DMS153 (cell line): ENCODE data around the gene SPOCD1.

Experiments
- DNase-seq: peaks from one replicate; lab custom pipeline; 2025; lab: John Stamatoyannopoulos, UW

The SPOCD1 gene

GRCh38 chr1:31771891-31772668 is 43.7 kb downstream of the SPOCD1 start:
- no peak for DNase-seq

GRCh38 chr1:31769720-31770390 is 46.0 kb downstream of the SPOCD1 start:
- DNase-seq, result peak; percentile 80

DNA sequence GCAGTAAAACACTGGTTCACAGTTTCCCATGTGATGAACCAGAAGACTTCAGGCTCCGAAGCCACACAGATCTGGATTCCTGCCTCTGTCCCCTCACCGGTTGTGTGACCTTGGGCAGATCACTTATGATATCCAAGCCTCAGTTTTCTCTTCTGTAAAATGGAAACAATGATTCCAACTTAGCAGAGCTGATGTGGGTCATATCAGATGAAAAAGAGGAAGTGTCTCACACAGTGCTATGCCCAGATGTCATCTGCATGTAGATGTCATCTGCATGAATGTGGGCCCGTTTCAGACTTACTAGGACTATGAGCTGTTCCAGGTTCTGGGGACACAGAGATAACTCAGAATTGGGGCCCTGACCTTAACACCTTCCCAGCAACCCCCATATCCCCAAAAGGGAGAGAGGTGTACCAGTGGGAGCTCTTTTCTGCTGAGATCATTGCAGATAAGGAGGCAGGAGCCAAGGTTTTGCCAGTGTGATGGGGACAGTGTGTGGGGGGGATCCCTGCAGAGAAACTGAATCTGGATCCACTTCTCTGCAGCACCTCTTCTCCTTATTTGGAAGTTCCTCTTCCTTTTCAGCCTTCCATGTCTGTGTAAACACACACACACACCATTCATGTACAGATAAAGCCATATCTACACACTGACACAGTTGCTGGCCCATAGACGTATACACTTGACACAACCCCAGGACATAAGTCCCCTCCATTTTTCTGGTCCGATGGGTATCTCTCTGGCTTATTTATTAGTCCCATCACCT is 46.7 kb downstream of the SPOCD1 start:
- DNase-seq, result peak; percentile 53

GRCh38 chr1:31768407-31768907 is 47.4 kb downstream of the SPOCD1 start:
- no peak for DNase-seq

- no peak for DNase-seq
Measured at GRCh38 chr1:31767225-31767624, 48.6 kb downstream of the SPOCD1 start.

DNA sequence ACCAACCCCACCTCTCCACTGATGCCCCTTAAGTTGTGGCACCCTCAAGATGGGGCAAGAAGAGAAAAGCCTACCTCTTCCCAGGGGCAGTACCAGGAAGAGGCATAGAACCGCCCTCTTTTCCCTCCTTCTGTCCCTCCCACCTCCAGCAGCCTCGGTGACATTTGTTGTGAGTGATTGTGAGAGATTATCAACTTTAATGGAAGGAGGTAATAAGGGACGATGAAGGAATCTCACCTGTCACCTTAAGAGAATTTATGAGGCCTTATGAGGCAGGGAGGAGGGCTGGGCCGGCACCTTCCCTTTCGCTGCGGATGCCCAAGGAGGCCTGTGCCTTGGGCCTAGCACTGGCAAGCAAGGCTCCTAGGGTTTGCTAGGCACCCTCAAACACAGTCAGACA is 50.3 kb downstream of the SPOCD1 start:
- no peak for DNase-seq

DNA sequence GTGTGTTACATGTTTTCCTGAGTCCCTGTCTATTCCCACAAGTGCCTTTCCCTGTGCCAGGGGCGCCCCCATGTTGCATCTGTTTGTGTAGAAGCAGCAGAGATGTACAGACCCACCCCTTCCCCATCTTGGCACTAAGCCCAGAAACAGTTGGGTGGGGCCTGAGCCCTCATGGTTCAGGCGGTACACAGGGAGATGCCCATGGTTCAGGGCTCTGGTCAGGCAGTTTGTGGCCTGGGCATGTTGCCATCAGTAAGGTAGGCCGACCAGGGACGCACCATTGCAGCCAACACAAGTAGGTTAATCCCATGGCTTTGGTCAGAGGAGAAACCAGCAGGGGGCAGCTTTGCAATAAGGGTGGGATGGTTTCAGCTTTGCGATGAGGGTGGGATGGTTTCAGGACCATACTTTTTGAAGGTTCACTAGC is 50.8 kb downstream of the SPOCD1 start:
- peak; percentile 80 for DNase-seq

GRCh38 chr1:31764312-31765040 is 51.3 kb downstream of the SPOCD1 start, which contains the start of gene ADGRB2:
TSS of gene ADGRB2 (minus strand) at chr1:31764340. CDS start at chr1:31757221, 7,119 bp downstream.
- peak; percentile 80 for DNase-seq

DNA sequence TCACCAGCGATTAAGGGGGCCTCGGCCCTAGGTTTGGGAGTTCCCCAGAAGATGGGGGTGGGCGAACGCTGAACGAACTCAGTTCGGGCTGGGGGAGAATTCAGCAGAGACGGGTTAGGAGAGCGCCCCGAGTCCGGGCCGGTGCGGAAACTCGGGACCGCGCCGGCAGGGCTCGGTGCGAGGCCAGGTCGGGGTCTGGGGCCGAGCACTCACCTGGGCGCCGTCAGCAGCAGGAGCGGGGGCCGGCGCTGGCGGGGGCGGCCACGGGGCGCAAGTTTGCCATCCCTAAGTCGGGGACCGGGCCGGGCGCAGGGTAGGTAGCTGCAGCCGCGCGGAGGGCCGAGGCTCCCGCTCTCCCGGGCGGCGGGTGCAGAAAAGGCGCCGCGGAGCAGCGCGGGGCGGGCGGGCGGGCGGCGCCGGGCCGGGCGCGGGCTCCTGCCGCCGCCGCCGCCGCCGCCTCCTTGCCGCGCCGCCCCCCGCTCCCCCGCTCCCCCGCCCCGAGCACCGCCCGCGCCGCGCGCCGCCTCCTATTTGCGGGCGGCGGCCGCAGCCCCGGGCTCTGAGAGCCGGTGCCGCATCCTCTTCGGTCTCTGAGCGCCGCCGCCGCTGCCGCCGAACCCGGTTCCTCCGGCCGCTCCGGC is 52.0 kb downstream of the SPOCD1 start:
- DNase-seq, result no peak

DNA sequence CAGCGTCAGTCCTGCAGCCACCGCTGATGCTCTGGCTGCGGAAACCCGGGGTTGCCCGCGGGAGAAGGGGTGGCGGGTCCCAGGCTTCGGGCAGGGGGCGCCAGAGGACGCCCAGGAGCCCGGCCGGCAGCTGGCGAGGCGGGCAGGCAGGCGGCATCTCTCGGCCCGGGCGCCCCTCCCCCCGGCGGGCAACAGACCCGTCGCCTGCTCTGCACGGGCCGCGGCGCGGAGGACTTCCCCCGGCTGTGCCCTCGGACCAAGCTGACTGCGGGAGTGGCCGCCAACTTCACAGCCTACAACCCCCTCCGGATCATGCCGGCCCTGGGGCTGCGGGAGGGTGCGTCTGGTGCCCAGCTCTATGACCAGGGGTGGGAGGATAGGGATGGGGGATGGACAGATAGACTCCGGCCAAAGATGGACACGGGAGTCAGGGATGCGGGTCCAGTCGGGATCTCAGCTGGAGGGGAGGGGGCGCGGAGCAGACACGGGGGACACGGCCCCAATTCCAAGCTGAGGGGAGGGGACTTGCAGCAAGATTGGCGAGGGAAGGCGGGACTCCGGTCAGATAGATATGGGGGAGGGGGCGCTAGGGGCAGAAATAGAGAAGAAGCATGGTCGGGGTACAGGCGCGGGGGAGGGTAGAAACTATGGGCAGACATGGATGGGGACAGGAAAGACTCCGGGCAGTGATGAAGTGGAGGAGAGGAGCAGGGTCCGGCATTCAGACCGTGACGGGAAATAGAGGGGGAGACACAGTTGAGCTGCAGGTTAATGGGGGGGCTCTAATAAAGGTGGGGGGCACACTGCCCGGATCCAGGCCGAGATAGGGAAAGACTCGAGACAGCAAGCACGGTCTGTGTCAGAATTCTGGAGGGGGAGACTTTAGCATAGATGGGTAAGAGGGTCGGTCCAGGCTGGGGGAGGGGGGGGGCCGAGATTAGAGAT is 52.8 kb downstream of the SPOCD1 start:
- DNase-seq, result peak; percentile 81

GRCh38 chr1:31762323-31762722 is 53.5 kb downstream of the SPOCD1 start:
- no peak for DNase-seq

GRCh38 chr1:31761883-31762282 is 53.9 kb downstream of the SPOCD1 start:
- DNase-seq, result no peak

- peak; percentile 89 for DNase-seq
Measured at GRCh38 chr1:31760471-31761470, 55.1 kb downstream of the SPOCD1 start.

DNA sequence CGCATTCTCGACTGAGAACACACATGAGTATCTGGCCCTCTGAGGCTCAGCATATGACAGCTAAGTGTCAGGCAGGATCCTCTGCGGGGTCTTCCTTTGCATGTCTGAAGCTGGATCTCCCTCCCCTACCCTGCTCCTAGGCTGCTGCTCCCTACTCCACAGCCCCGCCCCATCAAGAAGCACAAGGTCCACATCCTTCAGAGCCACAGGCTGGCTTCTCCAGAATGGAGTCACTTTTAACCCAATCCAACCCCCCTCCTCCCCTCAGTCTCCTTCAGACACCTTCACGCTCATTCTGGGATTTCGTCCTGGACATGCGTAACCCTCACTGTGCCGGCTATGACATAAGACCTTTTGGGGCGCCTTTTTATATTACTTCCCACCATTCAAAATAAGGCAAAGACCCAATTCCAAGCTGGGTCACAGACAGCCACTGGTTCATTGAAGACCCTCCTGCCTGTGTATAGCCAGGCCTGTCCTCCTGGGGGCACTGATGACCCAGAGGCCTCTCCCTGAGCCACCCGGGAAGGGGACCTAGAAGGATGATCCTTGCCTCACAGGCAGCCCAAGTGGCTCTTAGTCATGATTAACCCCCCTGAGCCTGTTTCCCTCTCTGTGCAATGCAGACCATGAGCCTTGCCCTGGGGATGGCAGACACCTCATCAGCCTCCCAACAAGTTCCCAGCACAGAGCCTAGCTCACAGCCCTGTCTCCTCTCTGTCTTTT is 56.4 kb downstream of the SPOCD1 start:
- no peak for DNase-seq

DNA sequence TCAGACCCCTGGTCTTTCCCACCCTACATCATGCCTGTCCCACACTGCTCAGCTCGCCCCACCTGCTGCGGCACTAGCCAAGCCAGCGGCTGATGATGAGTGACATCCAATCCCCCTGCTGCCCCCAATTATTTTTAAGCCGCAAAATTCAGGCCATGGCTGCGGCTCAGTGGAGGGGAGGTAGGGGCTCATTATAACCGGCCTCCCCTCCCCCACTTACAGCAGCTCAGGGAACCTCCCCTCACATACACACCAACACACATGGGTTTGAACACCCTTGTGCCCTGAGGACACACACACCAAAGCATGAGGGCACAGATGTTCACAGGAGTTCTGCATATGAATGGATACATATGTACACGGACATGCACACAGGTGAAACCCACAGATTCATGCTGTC is 57.0 kb downstream of the SPOCD1 start:
- no peak for DNase-seq

- no peak for DNase-seq
Measured at GRCh38 chr1:31757989-31758388, 57.8 kb downstream of the SPOCD1 start.

GRCh38 chr1:31757204-31757679 is 58.6 kb downstream of the SPOCD1 start:
- no peak for DNase-seq

- no peak for DNase-seq
Measured at GRCh38 chr1:31756578-31756977, 59.2 kb downstream of the SPOCD1 start.
